GM21526 (cell line): ENCODE results near the gene EEF1G.
"Not testable (repeated sequence)": the region's sequence is repeated elsewhere in the genome, so short reads cannot be mapped to it uniquely, and the experiment has no call there.

Experiments
- ATAC-seq: cut with Tn5 transposase; IDR thresholded peaks from one replicate; pipeline ENCODE4 v1.9.1; 2021; ENCODE audit warnings: moderate library complexity; ENCODE audit not compliant: unreplicated experiment, low FRiP score

EEF1G gene

DNA sequence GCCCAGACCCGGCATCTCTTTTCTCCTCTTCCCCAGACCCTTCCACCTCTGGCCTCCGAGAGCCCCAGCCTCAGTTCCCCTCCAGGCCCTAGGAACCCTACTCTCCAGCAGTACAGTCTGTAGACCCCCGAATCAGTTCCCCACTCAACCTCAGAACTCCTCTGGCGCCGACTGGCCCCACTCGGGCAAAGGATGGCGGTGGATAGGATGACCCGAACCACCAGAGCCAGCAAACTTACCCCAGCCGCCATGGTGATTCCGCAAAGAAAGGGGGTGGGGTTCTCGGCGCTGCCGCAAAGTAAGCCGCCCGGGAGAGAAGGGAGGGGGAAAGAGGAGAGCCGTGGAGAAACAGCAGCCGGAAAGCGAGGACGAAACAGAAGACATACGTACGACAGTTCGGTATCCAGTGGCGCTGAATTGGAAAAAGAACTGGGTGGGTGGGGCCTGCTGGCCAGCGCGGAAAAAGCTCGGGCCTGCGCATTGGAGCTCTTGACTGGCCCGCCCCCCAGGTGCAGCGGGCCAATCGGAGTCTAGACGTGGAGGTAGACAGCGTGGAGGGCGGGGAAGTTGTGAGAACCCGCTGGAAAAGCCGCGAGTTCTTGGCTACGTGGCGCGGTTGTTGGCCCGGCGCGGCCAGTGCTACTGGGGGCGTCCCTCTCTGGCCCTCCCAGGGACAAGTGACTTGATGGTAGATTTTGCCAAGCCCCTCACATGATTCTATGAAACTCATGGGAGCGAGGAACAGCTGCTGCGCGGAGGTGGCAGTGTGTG lies at the start of gene EEF1G:
Gene EEF1G, minus strand, starts transcription at position 300 of the 771 bp plus-strand sequence. Its CDS starts 49 bp downstream, at position 251.
- peak; percentile 77 for ATAC-seq

DNA sequence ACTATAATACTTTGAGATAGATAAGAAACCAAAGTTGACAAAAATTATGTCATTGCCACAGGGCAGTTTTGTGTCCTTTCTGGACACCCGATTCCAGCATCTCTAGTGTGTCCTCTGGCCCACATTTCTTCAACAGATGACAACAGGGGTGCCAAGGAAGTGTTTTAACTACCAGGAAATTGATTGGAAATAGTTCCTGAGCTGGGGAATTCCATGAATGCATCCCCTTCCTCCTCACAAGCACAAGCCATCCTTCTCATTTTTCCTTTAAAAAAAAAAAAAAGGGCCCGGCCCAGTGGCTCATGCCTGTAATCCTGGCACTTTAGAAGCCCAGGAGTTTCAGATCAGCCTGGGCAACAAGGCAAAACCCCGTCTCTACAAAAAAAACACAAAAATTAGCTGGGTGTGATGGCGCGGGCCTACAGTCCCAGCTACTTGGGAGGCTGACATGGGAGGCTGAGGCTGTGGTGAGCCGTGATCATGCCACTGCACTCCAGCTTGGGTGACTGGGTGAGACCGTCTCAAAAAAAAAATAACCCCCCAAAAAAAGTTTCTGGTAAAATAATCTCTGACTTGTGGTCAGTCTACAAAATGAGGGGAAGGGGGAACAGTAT lies 48.9 kb upstream of the EEF1G start:
- ATAC-seq, result no peak

- ATAC-seq, result peak; percentile 84
Measured at GRCh38 chr11:62621567-62622470, 48.1 kb upstream of the EEF1G start, which contains the start of gene B3GAT3. TSS of gene B3GAT3 (minus strand) at chr11:62621986. CDS start at chr11:62621947, 39 bp downstream.

DNA sequence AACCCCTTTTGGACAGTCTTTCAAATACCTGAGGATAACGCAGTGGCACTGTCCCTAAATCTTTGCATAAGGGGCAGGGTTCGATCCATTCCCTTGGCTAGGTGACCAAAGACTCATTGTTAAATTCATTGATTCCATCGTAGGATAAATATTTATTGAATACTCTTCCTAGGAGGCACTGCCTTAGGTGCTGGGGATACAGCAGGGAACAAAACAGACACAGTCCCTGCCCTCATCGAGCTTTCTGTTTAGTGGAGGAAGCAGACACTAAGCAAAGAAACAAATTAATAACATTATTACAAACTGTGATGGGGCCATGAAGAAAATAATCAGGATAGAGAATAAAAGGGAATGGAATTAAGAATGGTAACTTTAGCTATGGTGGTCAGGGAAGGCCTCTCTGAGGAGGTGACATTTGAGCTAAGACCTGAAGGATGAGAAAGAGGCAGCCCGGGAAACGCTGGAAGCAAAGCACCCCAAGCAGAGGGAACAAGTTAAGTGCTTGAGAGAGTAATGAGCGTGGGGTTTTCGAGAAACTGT lies 47.4 kb upstream of the EEF1G start:
- no peak for ATAC-seq

DNA sequence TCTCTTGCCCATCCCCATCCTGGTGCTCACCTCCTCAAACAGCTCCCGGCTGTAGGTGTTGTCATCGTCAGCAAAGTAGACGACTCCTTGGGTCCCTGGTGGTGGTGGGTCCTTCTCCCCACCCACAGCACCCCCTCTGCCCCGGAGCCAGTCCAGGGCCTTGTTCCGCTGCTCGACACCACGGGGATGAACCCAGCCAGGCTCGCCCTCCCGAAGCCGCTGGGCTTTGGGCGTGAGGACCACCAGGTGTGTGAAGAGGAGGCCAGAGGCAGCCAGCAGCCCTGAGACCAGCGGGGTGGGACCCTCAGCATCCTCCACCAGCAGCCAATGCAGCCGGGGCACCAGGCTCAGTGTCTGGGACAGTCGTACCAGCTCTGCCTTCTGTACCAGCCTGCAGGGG lies 43.3 kb upstream of the EEF1G start:
- ATAC-seq, result not testable (repeated sequence)

DNA sequence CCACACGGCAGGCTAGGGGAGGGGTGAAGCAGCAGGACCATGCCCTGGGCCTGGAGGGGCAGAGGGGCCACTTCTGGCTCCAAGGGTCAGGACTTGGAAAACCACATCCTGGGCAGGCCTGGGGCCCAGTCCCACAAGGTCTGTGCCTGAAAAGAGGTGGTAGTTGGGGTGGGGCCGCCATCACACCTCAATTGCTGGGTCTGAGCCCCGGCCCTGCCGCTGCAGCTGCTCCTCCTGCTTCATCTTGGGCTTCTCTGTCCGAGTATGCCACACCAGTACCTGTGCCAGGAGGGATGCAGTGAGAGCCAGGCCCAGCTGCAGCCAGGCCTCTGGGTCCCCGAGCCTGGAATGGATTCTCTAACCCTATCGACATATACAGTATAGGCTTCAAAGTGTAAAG lies 41.8 kb upstream of the EEF1G start:
- no peak for ATAC-seq

DNA sequence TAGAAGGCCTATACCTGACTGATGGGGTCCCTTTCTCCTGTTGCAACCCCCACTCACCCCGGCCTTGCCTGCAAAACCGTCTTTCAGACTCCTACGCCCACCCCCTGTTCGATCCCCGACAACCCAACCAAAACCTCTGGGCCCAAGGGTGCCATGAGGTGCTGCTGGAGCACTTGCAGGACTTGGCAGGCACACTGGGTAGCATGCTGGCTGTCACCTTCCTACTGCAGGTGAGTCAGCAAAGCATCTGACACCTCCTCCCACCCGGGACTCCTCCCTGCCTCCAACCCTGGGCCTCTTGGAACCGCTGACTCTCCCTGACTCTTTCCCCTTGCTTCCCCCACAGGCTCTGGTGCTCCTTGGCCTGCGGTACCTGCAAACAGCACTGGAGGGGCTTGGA lies 40.6 kb upstream of the EEF1G start:
- ATAC-seq, result no peak

GRCh38 chr11:62613291-62613778 lies 39.6 kb upstream of the EEF1G start:
- no peak for ATAC-seq

- peak; percentile 46 for ATAC-seq
Measured at GRCh38 chr11:62612366-62613290, 38.9 kb upstream of the EEF1G start, which contains the start of the genes EML3 and ROM1. TSS of gene EML3 (minus strand) at chr11:62612775. CDS start at chr11:62612457, 318 bp downstream. TSS of gene ROM1 (plus strand) at chr11:62613257. CDS start at chr11:62613282, 25 bp downstream.

DNA sequence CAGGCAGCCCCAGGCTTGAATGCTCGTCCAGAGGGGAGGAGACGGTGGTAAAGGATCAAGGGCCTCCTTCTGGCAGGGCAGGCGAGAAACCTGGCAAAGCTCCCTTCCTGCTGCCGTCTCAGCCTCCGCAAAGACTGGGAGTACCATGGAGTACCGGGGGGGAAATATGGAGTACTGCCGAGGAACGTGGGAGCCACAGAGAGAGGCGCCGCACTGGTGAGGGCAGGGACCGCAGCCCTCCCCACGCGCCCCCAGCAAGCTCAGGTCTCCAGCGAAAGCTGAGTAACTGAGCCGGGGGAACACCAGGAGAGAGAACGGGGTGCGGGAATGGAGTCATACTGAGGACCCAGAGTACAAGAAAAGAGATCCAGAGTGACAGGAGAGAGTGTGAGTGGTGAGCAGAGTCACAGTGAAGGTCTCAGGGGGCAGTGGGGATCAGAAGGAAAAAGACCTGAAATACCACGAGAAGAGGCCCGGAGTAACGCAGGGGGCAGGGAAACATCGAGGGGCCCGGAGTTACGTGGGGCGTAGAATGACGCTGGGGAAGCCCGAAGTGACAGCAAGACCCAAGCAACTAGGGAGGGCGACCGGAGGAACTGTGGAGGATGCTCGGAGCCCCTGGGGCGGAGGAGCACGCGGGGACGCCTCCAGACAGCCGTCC lies 38.1 kb upstream of the EEF1G start:
- ATAC-seq, result peak; percentile 14

DNA sequence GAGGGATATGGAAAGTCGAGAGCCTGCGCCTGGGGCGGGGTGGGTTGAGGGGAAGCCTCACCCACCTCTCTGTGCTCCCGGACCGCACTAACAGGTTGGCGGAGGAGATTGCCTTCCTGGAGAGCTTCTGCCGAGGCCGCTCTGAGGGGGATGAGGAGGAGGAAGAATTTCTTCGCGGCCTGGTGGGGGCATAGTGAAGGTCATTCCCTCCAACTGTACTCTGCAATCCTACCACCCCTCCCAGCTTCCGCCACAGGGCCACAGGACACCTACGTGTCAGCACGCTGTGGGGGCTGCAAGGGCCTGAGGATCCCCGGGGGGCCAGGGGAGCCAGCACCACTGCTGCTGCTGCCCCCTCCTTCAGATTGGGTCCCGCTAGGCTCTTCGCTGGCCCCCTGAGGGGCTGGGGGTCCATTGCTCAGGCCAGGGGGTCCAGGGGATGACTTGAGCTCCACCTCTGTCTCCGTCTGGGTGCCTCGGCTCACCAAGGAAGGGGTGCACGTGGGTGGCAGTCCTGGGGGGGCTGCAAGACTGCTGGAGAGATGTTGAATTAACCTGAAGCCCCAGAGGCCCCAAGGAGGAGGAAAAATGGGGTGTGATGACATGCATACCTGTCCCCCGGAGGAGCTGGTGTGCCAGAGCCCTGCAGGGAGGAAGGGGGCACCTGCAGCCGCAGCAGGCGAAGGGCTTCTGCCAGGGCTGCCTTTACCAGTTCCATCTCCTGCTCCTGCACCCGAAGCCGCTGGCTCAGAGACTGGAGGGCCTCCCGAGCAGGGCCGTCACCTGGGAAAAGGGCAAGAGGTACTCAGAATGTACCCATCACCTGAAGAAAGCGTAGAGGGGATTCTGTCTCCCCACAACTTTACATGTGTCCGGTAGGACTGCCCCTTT lies 37.4 kb upstream of the EEF1G start:
- ATAC-seq, result no peak

DNA sequence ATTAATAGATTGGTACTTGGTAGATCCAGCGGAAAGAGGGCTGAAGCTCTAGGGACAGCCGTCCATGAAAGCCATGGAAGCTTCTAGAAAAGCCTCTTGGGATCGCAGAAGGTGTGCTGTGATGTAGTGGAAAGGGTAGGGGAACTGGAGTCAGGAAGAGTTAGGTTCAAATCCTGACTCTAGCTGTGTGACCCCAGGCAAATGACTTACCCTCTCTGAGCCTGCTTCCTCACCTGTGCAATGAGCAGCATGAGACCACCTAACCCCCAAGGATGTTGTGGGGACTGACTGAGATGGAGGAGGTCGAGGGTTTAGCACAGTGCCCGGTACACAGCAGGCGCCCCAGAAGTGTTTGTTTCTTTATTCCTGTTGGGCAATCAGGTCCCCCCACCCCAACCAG lies 36.7 kb upstream of the EEF1G start:
- ATAC-seq, result no peak

DNA sequence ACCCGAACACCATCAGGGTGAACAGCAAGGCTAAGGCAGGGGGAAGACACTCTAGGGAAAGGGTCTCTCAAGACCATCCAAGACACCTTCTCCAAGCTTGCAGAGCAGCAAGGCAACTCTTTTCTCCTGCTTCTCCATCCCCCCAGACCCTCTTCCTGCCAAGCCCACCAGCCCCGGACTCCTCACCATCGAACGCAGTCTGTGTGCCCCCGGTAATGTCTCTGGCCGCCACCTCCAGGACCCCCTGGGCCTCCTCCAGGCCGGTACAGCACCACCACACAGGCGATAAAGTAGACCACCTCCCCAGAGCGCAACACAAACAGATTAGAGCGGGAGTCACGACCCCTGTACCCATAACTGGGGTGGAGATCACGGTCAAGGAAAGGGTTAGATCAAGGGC lies 35.1 kb upstream of the EEF1G start:
- no peak for ATAC-seq

- no peak for ATAC-seq
Measured at GRCh38 chr11:62607714-62608113, 34.0 kb upstream of the EEF1G start.

DNA sequence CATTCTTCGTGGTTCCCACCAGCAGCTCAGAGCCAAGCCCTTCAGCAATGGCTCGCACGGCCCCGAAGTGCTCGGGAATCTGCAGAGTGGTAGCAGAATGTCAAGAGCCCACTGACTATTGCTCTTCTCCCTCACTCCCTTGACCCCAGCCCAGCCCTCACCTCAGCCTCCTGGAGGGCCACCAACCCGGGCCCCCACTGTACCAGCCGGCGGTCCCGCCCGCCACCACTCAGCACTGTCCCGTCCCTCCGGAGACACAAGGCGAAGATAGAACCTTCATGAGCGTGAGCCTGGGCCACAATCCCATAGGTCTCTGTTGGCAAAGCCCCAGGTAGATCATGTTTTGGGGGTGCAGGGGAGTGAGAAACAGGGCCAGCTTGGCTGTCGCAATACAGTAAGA lies 32.2 kb upstream of the EEF1G start:
- no peak for ATAC-seq

DNA sequence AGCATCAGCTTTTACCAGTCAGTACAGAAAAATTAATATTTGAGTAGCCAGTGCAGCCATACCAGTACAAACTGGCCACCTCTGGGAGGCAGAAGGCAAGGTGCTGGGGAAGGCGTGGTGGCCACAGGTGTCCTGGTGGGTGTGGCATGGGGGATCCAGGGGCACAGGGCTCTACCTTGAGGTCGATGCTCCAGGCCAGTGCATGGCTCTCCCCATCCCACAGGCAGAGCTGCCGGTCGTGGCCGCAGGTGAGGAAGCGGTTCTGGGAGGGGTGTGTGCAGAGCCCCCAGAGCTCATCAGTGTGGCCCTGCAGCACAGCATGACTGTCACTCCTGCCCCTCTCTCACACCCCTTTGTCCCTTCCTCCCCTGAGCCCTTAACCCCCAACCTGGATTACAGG lies 31.8 kb upstream of the EEF1G start:
- no peak for ATAC-seq

- no peak for ATAC-seq
Measured at GRCh38 chr11:62604460-62605120, 30.9 kb upstream of the EEF1G start.
